ENCODE data around the gene GPR4. TPM values are rescaled to one million over a fixed set of nuclear protein-coding genes. Genes with fewer than 3 reads are reported as not detected.

GPR4 gene
- total RNA-seq, 1 experiment from 2014 or later: not detected

GRCh38 chr19:45643024-45643926 is 41.3 kb upstream of the GPR4 start:
- no TSS peak for BruUV-seq (replicated peaks)
- ChIA-PET POLR2A (ENCODE audit: low non-redundant PET) (interaction anchor here (0.7 kb wide), 1 partner anchor 126 kb away, joined by 3 read pairs; the partner anchor contains the start of gene SIX5), CTCF (interaction anchor here (0.6 to 2.0 kb wide), 7 partner anchors 28 to 745 kb away, joined by 3 to 15 read pairs (median 5); no protein-coding TSS in a partner anchor)
- Histone ChIP-seq H3K4me1 (ENCODE audit: insufficient read depth, low read length, poor library complexity, severe bottlenecking) (peaks cover 22% of the 10 kb centered on the region), H3K27me3 (replicated peaks; ENCODE audit: insufficient read depth, low read depth, low read length, poor library complexity) (no peaks in the 10 kb centered on the region), H3K27ac (ENCODE audit: low read depth, low read length, poor library complexity, severe bottlenecking) (no peak overlapping the region), H3K9me3 (ENCODE audit: low read depth, low read length, poor library complexity, severe bottlenecking) (no peaks in the 10 kb centered on the region), H3K4me3 (ENCODE audit: low read depth, low read length, poor library complexity, severe bottlenecking) (peak overlapping the region; percentile 9), H3K36me3 (ENCODE audit: insufficient read depth, low read length, poor library complexity, severe bottlenecking) (no peaks in the 10 kb centered on the region)
- TF ChIP-seq CTCF (conservative IDR thresholded peaks at IDR 0.05; ENCODE audit: low read depth, low read length) (peak; percentile 99), EZH2 (IDR thresholded peaks at IDR 0.05; ENCODE audit: borderline replicate concordance, low read depth, low read length, poor library complexity, severe bottlenecking) (no peak)
- intact Hi-C loops (cut with micrococcal nuclease; ENCODE audit: unreplicated experiment): loop anchor here (1.0 to 5.0 kb wide), 5 partner anchors 36 to 216 kb away; partner anchors contain the start of gene VASP
- peak; percentile 92 for DNase-seq (ENCODE audit: low spot score)

- ChIA-PET POLR2A (ENCODE audit: low non-redundant PET) (interaction anchor here (0.5 to 0.6 kb wide), 2 partner anchors 12 to 39 kb away, joined by 8 to 12 read pairs; no protein-coding TSS in a partner anchor), CTCF (interaction anchor here (0.6 to 2.0 kb wide), 14 partner anchors 8 to 202 kb away, joined by 3 to 15 read pairs (median 4); partner anchors contain the start of genes QPCTL and SIX5)
- intact Hi-C loops (cut with micrococcal nuclease; ENCODE audit: unreplicated experiment): loop anchor here (2.0 to 5.0 kb wide), 4 partner anchors 34 to 214 kb away; partner anchors contain the start of gene VASP
- Histone ChIP-seq H3K27me3 (replicated peaks; ENCODE audit: insufficient read depth, low read depth, low read length, poor library complexity) (no peaks in the 10 kb centered on the region), H3K4me3 (ENCODE audit: low read depth, low read length, poor library complexity, severe bottlenecking) (peak overlapping the region; percentile 48), H3K9me3 (ENCODE audit: low read depth, low read length, poor library complexity, severe bottlenecking) (no peaks in the 10 kb centered on the region), H3K36me3 (ENCODE audit: insufficient read depth, low read length, poor library complexity, severe bottlenecking) (no peaks in the 10 kb centered on the region), H3K4me1 (ENCODE audit: insufficient read depth, low read length, poor library complexity, severe bottlenecking) (peaks cover 23% of the 10 kb centered on the region), H3K27ac (ENCODE audit: low read depth, low read length, poor library complexity, severe bottlenecking) (peak overlapping the region; percentile 48)
- DNase-seq (ENCODE audit: low spot score): peak; percentile 75
- BruUV-seq (replicated peaks): no TSS peak
- TF ChIP-seq CTCF (conservative IDR thresholded peaks at IDR 0.05; ENCODE audit: low read depth, low read length) (no peak), EZH2 (IDR thresholded peaks at IDR 0.05; ENCODE audit: borderline replicate concordance, low read depth, low read length, poor library complexity, severe bottlenecking) (no peak)
Measured at GRCh38 chr19:45641274-45642105, 39.5 kb upstream of the GPR4 start.

GRCh38 chr19:45640849-45641273 is 38.8 kb upstream of the GPR4 start:
- no peak for DNase-seq (ENCODE audit: low spot score)
- TF ChIP-seq EZH2 (IDR thresholded peaks at IDR 0.05; ENCODE audit: borderline replicate concordance, low read depth, low read length, poor library complexity, severe bottlenecking): no peak
- no peak for TF ChIP-seq CTCF (conservative IDR thresholded peaks at IDR 0.05; ENCODE audit: low read depth, low read length)
- intact Hi-C loops (cut with micrococcal nuclease; ENCODE audit: unreplicated experiment): loop anchor here (5.0 kb wide), 3 partner anchors 34 to 214 kb away; partner anchors contain the start of gene VASP
- no peak overlapping the region for H3K27ac ChIP-seq (ENCODE audit: low read depth, low read length, poor library complexity, severe bottlenecking)
- POLR2A ChIA-PET (ENCODE audit: low non-redundant PET): no interaction called here
- H3K27me3 ChIP-seq (replicated peaks; ENCODE audit: insufficient read depth, low read depth, low read length, poor library complexity): no peaks in the 10 kb centered on the region
- BruUV-seq (replicated peaks): no TSS peak
- H3K36me3 ChIP-seq (ENCODE audit: insufficient read depth, low read length, poor library complexity, severe bottlenecking): no peaks in the 10 kb centered on the region
- CTCF ChIA-PET: interaction anchor here (1.5 kb wide), 1 partner anchor 156 kb away, joined by 3 read pairs; no protein-coding TSS in a partner anchor
- no peaks in the 10 kb centered on the region for H3K9me3 ChIP-seq (ENCODE audit: low read depth, low read length, poor library complexity, severe bottlenecking)
- H3K4me1 ChIP-seq (ENCODE audit: insufficient read depth, low read length, poor library complexity, severe bottlenecking): peaks cover 20% of the 10 kb centered on the region
- no peak overlapping the region for H3K4me3 ChIP-seq (ENCODE audit: low read depth, low read length, poor library complexity, severe bottlenecking)

Measured in A673 (cell line).